HT-29 (cell line): ENCODE data around the gene ABHD4. TPM values are rescaled to one million over a fixed set of nuclear protein-coding genes. Genes with fewer than 3 reads are reported as not detected.
A peak's percentile ranks its signal among the peaks of the same experiment; 100 is the strongest.
"Not testable (repeated sequence)": the region's sequence is repeated elsewhere in the genome, so short reads cannot be mapped to it uniquely, and the experiment has no call there.

Experiments
- DNase-seq: peaks from one replicate; pipeline ENCODE4 v3.0.0-alpha.2; 2015; ENCODE audit warnings: low spot score
- total RNA-seq: library from RNA; depleted of rRNA; stranded (reverse); fragments of >200 nt; shearing (Covaris generic); gene quantifications from 2 replicates; pipeline ENCODE4 v1.2.3, GENCODE V29; 2014; rRNA removed

The ABHD4 gene, protein sequence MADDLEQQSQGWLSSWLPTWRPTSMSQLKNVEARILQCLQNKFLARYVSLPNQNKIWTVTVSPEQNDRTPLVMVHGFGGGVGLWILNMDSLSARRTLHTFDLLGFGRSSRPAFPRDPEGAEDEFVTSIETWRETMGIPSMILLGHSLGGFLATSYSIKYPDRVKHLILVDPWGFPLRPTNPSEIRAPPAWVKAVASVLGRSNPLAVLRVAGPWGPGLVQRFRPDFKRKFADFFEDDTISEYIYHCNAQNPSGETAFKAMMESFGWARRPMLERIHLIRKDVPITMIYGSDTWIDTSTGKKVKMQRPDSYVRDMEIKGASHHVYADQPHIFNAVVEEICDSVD
- total RNA-seq: 6.1 and 8.4 TPM in 2 replicates

- peak; percentile 57 for DNase-seq
Measured at GRCh38 chr14:22598099-22598895, at the start of gene ABHD4. TSS of gene ABHD4 (plus strand) at chr14:22598300. CDS start at chr14:22598307, 7 bp downstream.

DNA sequence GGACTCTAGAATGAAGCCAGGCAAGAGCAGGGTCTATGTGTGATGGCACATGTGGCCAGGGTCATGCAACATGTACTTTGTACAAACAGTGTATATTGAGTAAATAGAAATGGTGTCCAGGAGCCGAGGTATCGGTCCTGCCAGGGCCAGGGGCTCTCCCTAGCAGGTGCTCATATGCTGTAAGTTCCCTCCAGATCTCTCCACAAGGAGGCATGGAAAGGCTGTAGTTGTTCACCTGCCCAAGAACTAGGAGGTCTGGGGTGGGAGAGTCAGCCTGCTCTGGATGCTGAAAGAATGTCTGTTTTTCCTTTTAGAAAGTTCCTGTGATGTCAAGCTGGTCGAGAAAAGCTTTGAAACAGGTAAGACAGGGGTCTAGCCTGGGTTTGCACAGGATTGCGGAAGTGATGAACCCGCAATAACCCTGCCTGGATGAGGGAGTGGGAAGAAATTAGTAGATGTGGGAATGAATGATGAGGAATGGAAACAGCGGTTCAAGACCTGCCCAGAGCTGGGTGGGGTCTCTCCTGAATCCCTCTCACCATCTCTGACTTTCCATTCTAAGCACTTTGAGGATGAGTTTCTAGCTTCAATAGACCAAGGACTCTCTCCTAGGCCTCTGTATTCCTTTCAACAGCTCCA, 48.7 kb upstream of the ABHD4 start:
- DNase-seq: no peak

GRCh38 chr14:22549981-22550673, 48.0 kb upstream of the ABHD4 start:
- no peak for DNase-seq

DNA sequence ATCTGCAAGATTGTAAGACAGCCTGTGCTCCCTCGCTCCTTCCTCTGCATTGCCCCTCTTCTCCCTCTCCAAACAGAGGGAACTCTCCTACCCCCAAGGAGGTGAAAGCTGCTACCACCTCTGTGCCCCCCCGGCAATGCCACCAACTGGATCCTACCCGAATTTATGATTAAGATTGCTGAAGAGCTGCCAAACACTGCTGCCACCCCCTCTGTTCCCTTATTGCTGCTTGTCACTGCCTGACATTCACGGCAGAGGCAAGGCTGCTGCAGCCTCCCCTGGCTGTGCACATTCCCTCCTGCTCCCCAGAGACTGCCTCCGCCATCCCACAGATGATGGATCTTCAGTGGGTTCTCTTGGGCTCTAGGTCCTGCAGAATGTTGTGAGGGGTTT, 46.5 kb upstream of the ABHD4 start:
- DNase-seq: no peak

DNA sequence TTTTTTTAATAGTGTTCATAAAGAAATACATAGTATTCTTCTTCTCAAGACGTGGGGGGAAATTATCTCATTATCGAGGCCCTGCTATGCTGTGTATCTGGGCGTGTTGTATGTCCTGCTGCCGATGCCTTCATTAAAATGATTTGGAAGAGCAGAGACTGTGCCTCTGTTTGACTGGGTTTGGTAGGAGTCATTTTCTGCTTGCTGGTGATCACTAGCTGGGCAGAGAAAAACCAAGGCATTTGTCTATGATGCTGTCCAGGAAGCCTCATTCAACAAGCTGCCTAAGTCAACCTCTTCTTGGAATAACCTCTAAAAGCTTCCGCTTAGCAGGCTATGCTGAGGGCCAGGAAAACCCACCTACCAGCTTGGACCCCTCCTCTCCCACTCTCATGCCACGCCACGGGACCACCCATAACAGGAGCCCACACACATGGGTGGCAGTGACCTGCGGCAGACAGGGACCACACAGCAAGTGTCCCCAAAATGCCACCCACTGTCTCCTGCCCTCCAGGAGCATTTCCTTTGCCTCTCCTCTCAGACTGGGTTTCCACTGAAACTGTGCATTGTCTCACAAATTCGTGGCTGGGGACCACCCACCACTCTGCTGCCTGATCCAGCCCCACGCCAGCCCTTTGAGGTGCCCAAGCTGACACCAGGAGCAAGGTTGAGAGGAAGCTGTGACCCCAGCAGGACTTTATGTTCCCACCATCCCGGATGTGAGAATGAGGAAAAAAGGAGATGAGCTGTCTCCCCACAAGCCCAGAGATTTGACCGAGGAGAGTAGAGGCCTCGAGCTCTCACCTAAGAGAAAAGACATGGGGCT, 45.9 kb upstream of the ABHD4 start:
- DNase-seq: no peak

DNA sequence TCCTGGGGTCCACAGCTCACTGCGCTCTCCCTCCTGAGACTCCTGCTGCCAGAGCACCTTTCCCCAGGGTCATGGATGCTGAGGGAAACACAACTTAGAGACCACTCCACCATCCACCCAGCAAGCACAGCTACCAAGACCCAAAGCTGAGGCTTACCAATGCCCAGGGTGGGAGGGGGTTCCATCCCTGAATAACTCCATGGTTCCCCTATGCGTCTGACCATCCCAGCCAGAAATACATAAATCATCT, 45.3 kb upstream of the ABHD4 start:
- no peak for DNase-seq

DNA sequence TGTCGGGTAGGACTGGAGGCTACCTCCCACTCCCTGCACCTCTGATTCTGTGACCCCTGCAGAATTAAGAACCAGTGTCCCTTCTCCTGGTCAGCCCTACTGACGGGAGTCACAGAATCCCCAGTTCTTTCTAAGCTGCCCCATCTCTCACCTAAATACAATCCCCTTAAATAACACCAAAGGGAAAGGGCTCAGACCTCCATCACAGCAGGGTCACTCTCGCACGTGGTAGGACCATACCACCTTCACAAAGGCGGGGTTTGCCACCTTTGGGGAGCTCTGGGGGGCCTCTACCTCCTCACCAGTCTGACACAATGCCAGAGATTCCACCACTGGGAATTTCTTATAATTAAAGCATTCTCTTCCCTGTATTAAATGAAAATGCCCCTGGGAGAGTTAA, 44.7 kb upstream of the ABHD4 start:
- no peak for DNase-seq

DNA sequence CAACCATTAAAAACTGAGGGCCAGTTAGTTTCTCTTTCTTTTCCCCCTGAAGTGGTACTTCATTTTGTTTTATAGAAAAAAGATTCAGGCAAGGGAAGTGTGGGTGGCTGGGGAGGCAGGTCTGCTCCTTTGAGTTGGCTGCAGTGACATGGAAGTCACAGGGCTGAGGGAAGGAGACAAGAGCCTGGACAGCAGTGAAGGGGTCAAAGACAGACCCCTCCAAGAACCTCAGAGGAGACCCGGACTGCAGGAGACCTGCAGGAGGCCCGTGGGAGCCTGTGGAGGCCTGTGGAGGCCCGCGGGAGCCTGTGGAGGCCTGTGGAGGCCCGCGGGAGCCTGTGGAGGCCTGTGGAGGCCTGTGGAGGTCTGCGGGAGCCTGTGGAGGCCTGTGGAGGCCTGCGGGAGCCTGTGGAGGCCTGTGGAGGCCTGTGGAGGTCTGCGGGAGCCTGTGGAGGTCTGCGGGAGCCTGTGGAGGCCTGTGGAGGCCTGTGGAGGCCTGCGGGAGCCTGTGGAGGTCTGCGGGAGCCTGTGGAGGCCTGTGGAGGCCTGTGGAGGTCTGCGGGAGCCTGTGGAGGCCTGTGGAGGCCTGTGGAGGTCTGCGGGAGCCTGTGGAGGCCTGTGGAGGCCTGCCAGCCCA, 44.1 kb upstream of the ABHD4 start:
- DNase-seq: not testable (repeated sequence)

DNA sequence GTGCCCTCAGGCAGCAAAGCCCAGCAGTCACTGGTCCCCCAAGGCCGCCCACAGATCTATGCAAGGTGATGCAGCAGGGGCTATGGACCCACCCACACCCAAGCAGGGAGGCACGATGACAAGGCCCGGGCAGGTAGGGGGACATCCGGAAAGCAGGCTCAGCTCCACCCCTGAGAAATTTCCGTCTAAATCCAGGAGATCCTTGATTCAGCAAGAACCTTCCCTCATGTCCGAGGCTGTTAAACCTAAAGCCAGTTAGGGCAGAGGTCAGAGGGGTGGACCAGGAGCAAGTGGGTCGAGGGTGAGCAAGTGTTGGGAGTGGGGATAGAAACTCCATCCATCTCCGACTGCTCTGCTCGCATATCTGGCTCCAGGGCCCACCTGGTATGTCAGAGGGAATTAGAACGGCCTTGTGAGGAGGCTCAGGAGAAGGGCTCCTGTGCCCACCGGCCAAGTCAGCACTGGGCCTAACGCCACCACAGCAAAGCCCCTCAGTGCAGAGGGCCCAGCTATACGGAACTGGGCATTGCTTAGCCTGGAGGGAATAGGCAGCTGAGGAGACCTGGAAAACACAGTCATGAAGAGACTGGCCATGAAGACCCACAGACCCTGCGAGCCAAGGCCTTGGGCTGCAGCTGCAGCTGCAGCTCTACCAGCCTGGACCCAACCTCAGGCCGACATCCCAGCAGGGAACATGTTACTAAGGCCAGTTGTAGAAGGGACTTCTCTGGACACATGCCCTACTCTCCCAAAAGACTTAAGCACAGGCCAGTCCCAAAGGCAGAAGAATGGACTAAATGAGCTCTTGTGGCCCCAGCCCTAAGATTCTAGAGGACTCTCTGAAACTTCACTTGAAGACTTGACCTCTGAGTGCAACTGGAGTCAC, 43.4 kb upstream of the ABHD4 start:
- no peak for DNase-seq

DNA sequence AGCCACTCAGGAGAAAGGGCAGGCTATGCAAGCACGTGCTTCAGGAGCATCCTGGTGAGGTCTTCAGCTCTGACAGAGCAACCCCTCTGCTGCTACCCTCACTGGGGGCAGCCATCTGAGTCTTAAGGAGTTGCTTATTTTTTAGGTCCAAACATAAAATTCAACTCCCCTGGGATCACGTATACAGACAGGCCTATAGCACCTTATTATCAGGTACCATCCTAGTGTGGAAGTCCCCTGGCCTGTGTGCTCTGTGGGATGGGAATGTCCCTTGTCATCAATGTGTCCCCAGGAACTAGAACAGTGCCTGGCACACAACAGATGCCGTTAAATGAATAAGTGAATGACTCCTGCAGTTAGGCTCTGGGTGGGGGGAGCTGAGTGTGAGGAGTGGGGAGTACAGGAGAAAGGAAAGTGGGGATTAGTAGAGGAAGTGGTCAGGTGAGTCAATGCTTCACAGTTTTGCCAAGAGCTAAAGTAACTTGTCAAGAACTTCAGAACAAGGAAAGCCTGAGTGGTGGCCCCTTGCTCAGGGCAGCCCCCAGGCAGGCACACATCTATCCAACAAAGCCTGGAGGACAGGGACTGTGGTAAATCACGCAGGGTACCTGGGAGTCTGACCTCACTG, 42.6 kb upstream of the ABHD4 start:
- no peak for DNase-seq

DNA sequence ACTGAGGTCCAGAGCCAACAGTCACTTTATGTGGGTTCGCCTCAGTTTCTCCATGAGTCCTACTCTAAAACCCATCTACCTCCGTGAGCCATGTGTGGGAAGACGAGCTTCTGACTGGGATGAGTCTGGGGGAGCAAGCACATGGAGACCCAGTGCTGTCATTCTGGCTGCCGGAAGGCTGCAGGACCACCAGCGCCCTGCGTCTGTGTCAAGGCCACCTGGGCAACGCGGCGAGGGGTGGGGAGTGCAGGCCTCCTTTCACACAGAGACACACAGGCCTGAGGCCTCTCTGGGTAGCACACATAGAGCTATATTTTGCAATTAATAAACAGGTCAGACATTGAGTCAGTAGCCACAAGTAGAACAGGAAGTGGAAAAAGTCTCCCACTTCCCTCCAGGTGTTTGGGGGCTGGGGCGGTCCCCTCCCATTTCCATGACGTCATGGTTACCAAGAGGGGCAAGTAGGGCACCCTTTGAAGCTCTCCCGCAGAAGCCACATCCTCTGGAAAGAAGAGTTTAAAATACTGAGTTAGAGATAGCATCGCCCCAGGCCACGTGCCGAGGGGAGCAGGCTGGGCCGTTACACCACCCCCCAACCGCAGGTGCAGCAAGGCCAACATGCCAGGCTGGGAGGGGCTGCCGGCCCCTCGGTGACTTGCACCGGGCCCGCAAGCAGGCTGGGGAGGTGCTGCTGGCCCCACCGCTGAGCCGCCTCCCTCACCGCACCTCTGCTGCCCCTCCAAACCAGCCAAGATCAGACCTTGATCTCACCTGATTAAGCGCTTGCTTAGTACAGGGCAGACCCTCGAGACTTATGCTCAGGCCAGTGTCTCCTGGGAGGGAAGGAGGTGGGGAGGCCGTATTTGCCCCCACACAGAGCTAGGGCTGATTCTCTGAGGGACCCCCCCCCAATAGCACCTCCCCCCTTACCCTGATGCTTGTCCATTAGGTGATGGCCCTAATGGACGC, 41.8 kb upstream of the ABHD4 start:
- peak; percentile 41 for DNase-seq

- DNase-seq: peak; percentile 79
Measured at GRCh38 chr14:22556990-22557623, 41.0 kb upstream of the ABHD4 start.

GRCh38 chr14:22557846-22558220, 40.3 kb upstream of the ABHD4 start:
- peak; percentile 4 for DNase-seq

DNA sequence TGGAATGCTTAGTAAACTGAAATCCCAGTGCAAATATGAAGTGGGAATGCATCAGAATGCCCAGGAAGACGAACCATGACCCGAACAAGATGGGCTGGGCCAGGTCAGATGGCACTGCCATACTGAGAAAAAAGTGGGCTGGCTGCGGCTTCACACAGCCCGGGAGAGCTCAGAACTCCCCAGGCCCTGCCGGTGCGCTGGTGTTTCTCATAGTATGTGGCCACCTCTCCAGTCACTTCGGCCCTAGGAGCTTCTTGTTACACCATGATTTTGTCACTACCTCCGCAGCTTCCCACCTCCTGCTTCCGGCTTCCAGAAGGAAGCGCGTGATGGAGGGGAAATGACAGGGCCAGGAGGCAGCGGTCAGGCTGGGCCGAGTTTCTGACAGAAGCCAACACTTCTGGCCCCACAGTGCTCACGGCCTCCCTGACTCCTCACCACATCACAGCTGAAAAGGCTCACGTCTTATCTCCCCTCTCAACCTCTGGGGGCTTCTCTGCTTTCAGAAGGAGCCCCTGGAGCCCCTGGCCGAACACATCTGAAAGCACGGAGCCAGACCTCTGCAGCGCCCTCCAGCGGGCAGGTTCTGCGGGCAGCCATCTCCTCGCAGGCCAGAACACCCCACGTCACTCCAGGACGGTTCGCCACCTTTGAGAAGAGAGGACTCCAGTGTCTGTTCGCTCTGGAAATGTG, 39.7 kb upstream of the ABHD4 start:
- no peak for DNase-seq

DNA sequence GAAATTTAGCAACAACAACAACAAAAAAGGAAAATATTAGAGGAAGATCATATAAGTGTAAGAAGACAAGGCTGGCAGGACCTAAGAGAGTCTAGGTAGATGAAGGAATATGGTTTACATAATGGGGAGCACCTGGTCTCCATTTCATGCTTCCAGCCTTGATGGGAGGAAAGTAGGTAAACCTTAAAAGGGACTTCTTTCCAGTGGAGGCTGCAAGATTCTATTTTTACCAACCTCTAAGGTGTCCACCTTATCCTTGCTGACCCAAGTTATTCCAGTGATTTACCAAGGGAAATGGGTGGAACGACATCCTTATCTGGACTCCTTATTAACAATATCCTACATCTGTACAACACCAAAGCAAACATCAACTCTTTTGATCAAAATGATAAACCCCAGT, 39.1 kb upstream of the ABHD4 start:
- DNase-seq: no peak

DNA sequence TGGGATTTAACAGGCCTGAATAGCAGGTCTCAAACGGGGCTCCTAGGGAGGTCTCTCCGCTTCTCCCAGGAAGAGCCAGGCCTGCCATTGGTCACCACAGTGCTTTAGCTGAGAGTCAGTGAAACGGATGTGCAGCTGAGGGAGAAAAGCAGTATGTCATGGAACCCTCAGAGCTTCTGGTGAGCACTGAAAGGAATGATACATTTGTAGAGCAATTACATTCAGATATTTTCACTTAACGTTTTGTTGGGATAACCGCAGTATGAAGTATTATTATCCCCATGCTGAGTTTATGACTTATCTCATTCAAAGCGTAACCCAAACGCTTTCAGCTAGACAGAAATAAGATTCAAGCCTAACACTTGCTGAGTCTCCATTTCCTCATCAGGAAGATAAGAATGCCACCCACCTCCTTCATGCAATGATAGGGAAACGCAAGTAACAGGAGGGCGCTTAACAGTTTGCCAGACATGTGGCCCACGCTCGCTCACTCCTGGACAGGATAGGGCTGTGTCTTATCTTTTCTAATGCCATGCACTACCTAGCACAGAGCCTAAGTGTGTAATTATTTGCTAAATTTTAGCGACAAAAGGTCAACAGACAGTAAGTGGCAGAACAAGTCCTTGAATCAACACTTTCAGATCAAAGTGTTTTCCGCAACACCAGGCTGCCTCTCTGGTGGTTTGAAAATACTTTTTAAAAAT, 37.3 kb upstream of the ABHD4 start:
- DNase-seq: peak; percentile 82

DNA sequence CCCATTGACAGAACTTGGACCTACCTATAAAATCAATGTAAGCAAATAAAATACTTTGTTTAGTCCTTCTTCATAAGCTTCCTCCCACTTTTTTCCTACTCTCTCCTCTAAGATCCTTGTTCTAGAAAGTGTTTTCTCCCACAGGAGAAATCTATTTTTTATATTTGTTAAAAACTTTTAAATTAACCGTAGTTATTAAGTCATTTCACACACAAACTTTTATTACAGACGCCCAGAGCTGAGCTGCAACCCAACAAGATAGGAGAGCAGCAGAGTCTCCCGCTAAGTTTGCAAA, 36.8 kb upstream of the ABHD4 start:
- no peak for DNase-seq
